Suppressor macrophage treated with lipopolysaccharide for 4 hours (primary cell): Measurements from ENCODE around the gene NOL4L.

ENCODE experiments used
- DNase-seq: peaks from one replicate; pipeline ENCODE4 v3.0.0-alpha.2; 2020

Gene NOL4L, protein sequence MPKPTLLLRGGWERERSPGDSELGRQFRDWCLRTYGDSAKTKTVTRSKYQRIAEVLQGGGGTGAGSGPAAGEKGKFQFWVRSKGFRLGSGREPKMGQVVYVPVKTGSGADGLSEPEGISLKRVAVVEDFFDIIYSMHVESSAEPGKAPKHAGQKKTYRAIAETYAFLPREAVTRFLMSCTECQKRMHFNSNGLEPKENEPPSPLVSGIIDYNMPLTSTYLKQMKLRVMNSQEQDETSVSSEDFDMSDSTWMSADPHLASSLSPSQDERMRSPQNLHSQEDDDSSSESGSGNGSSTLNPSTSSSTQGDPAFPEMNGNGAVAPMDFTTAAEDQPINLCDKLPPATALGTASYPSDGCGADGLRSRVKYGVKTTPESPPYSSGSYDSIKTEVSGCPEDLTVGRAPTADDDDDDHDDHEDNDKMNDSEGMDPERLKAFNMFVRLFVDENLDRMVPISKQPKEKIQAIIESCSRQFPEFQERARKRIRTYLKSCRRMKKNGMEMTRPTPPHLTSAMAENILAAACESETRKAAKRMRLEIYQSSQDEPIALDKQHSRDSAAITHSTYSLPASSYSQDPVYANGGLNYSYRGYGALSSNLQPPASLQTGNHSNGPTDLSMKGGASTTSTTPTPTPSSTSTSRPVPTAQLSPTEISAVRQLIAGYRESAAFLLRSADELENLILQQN

DNA sequence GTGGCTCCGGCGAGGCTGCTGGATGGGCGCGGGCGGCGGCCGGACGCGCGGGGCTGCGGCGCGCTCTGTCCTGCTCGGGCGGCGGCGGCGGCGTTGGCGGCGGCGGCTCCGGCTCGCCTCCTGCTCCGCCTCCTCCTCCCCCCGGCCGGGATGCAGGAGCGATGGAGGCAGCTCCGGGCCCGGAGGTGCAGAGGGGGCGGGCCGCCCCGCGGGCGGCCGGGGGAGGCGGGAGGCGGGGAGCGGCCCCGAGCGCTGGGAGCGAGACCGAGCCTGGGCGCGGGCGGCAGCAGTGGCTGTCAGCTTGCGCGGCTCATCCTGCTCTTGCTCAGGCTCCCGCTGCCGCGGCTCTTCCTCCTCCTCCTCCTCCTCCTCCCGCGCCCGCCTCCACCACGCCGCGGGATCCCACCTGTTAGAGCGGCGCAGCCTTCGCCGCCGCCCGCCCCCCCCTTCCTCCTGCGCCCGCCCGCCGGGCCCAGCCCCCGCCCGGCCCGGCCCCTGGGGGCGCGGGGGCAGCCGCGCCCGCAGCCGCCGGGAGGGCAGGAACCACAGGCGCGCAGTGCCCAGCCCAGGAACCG lies at the start of gene NOL4L:
TSS of gene NOL4L (minus strand) at position 323 of the 575 bp plus-strand sequence. CDS start 443 bp downstream, outside the sequence.
- DNase-seq: peak; percentile 39

- no peak for DNase-seq
Measured at GRCh38 chr20:32634041-32634805, 49.1 kb upstream of the NOL4L start.

GRCh38 chr20:32632461-32633354 lies 47.6 kb upstream of the NOL4L start:
- DNase-seq: no peak

DNA sequence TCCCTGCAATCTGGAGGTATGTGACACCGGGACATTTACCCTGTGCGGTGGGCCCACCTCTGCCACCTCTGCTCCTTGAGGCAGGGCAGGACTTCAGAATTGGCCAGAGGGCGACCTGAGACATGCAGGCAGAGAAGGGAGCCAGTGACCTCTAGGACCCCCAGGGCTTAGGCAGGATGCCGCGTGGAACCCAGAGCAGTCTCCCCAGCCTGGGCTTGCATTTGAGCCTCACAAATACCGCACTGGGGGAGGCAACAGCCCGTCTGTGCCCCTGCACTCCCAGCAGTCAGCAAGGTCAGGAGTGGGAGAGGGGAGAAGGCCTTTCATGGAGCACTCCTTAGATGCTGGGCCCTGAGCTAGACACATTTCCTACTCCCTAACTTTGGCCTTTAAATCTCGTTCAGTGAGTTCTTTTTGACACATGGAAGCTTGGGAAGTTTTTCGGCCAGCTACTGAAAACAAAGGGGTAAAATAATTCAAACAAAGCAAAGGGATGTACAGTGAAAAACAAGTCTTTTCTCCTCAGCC lies 46.9 kb upstream of the NOL4L start:
- DNase-seq: no peak

DNA sequence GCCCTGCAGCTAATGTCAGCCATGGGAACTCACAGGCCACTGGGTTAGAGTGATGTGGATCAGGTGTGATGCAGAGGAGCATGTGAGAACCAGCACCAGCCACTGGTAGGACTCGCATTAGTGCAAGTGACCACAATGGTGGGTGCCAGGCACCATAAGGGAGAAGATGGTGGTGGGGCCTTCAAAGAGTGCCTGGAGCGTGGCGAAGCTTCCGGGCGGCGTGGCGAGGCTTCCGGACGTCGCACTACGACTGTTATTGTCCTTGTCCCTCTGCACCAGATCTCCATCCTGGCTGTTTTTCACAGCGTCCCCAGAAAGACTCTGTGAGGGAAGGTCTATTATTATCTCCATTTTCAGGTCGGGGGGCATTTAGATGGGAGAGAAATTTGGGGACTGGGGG lies 44.7 kb upstream of the NOL4L start:
- no peak for DNase-seq

DNA sequence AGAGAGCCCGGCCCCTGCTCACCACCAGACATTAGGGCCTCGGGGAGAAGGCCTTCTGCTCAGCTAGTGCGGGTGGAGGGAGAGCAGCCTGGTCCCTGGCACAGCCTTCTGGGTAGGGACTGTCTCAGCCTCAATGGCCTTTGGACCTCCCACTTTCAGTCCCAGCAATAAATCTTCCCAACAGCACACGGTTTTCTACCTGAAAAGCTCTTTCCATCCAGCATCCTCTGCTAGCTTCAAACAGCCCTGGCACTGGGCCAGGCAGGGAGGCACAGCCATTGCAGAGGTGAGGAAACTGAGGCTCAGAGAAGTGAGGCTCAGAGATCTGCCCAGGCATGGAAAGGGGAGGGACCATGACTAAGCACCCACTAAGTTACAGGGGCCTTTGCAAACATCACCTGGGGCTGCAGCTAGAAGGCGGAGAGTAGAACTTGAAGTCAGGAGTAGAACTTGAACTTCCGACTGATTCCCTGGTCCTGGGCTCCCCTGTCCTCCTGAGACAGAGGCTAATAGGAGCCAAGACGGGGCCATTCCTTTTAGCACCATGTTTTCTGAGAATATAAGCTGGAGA lies 43.9 kb upstream of the NOL4L start:
- no peak for DNase-seq

DNA sequence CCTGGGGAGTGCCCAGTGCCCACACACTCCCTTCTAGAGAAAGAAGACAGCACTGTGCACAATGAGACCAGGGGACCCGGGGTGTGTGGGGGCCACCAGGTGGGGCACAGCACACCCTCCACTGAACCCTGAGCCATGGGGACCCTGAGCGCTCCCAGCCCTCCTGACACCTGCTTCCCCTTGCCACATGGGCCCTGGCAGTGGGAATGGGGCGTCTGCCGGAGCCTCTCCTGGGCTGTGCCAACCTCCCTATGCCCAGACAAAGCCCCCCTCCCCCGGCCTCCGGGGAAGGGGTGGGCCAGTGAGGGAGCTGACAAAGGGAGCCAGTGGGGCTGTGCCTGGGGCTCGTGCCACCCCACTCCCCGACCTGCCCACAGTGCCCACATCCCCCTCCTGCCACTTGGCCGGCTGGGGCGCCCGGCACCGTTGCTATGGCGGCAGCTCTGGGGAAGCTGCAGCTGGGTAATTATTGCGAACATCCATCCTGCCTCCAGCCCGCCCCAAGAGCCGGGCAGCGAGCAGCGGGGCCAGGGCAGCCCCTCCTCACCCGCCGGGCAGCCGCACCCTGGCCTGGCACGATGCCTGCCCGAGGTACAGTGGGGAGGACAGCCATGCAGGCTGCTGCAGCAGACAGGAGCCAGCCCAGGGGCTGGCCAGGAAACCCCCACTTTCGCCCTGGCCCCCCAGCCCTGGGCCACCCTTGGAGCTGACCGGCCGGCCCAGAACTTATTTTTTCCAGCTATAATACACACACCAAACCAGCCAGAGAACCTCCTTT lies 41.9 kb upstream of the NOL4L start:
- no peak for DNase-seq

- no peak for DNase-seq
Measured at GRCh38 chr20:32626407-32626806, 41.3 kb upstream of the NOL4L start.

- no peak for DNase-seq
Measured at GRCh38 chr20:32625996-32626395, 40.9 kb upstream of the NOL4L start.

DNA sequence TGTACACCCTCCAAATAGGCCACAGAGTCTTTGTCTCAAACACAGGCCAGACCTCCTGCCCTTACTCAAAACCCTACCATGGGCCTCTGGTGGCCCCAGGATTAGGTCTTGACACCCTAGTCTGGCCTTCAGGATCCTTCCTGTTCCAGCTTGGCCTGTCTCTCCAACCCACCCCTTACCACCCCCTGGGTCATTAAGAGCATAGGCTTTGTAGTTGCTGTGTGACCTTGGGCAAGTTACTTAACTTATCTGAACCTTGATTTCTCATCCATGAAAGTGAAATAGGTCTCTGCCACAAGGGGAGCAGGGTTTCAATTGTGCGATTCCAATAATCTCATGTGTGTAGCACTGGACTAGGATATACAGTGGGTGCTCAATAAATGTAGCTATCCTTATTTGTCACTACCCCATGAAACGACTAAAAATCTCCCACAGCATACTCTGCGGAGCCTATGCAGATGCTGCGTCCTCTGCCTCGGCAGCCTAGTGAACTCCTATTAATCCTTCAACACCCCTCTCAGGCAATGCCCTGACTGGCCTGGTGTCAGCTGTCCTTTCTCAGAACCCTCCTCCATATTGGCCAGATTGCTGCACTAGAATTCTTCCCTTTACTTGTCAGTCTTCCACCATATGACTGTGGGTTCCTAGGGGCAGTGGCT lies 39.7 kb upstream of the NOL4L start:
- no peak for DNase-seq

DNA sequence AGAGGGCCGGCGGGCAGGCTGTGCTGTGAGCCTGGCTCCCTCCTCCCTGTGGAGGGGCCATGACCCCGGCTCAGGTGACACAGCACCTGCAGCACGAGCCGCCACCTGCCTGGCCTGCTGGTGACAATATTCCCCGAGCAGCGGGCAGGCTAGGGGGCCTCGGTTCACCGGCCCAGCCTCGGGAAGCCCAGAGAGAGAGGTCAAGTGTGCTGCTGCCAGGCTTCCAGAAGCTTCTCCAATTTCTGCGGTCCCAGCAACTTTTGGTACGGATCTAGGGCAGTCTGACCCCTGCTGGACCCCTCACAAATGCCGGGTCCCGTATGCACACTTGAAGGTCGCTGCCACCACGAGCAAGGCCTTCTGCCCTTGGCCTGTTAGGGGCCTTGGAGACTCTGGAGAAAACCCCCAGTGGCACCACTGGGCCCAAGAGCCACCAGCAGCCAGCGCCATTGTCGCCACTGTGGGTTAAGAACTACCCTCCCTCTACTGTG lies 38.6 kb upstream of the NOL4L start:
- DNase-seq: no peak

DNA sequence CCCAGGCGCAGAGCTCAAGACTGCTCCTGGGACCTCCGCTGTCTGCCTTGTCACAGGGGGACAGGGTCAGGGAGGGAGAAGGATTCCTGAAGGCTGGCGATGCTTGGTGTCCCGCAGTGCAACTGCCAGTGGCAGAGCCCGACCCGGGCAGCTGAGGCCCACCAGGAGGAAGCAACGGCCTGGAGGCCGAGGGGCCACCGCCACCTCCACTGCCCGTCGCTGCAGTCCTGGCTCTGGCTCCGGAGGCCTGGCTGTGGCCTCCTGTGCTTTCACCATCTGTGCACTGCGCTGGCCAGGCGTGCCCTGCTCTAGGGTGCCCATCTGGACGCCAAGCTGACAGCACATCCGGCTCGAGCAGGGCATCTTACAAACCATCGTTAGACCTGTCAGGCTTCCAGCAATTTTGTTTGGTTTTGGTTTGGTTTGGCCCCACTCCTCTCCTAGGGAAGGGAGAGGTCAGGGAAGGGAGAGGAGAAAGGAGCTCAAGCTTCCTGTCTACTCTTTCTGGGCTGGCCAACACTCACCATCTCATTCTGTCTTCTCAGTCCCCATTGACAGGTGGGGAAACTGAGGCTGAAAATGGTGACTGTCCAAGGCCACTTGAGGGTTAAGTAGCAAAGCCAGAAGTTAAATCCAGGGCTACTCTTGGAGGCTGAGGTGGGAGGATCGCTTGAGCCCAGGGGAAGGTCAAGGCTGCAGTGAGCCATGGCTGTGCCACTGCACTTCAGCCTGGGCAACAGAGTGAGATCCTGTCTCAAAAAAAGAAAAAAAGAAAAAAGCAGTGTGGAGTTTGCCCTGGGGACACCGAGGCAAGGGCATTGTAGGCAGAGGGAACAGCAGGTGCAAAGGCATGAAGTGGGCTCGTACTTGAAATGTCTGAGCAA lies 37.7 kb upstream of the NOL4L start:
- DNase-seq: no peak

- DNase-seq: no peak
Measured at GRCh38 chr20:32621891-32622584, 36.9 kb upstream of the NOL4L start.

GRCh38 chr20:32621071-32621890 lies 36.1 kb upstream of the NOL4L start:
- no peak for DNase-seq

- DNase-seq: no peak
Measured at GRCh38 chr20:32619586-32619985, 34.5 kb upstream of the NOL4L start.

- no peak for DNase-seq
Measured at GRCh38 chr20:32614772-32615171, 29.6 kb upstream of the NOL4L start.

DNA sequence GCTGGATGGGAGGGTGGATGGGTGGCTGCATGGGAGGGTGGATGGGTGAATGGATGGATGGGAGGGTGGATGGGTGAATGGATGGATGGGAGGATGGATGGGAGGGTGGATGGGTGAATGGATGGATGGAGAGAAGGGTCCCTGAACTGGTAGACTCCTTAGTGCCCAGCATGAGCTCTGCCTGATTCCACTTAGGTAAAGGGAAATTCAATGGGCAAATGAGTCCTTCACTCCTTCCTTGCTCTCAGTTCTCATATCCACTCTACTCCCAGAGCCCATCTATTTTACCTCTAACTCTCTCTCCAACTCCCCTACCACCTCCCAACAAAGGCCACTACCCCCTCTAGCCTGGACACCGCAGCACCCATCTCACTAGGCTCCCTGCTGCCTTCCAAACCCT lies 29.2 kb upstream of the NOL4L start:
- DNase-seq: no peak
